ENCODE results near the gene GUCA2A.
"Not testable (repeated sequence)": the region's sequence is repeated elsewhere in the genome, so short reads cannot be mapped to it uniquely, and the experiment has no call there.

The GUCA2A gene, protein sequence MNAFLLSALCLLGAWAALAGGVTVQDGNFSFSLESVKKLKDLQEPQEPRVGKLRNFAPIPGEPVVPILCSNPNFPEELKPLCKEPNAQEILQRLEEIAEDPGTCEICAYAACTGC

DNA sequence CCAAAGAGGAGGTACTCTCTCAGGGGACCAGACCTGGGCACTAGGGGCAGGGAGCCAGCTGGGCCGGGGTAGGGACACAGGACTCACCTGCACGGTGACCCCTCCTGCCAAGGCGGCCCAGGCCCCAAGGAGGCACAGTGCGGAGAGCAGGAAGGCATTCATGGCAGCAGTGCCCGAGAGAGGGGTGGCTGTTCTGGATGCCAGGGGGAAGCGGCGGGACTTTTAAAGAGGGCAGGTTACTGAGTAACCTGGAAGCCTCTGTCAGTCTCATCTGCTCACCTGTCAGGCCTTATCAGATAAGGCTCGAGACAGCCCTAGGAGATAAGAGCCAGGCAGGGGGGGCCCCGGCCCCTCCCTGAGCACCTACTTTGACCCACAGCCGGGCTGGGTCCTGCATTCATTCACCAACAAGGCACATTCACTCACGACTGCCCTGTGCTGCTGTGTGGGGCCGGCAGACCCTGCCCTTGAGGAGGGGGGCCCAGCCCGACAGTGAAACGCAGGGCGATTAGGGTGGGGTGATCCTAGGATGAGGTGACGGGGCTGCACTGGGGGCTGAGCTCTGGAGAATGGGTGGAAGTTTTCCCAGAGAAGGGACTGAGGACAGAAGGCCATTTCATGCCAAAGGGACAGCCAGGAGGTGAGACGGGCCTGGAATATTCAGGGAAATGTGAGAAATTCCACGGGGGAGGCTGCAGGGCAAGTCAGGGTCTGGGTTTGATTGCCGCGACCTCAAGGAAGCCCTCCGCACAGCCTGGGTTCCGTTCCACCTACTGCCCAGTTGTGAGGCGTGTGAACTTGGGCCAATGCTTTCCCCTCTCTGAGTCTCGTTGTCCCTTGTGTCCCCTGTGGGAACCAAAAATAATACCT lies at the start of gene GUCA2A:
TSS of gene GUCA2A (minus strand) at position 195 of the 870 bp plus-strand sequence. CDS start at position 162, 33 bp downstream.
- DNase-seq (ENCODE audit: low read depth in 3 of 3, low spot score in 1 of 3), result no peak

DNA sequence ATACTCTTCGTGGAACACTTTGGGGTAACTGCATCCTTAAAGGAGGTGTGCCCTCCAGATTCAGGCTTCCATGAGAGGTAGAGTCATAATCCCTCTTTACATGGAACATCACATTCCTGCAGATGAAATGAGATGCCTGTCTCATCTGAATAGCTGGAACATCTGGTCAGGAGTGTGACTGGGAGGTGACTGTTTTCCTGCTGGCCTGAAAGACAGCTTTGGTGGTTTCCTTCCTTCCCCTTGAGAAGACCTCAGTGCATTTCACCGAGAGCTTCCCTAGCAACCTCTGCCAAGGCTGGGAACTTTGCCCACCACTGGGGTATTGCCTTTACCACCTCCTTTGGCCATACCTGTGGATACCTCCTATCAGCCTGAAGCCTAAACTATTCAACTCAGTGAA lies 46.7 kb upstream of the GUCA2A start:
- no peak for DNase-seq (ENCODE audit: low read depth in 3 of 3, low spot score in 1 of 3)

DNA sequence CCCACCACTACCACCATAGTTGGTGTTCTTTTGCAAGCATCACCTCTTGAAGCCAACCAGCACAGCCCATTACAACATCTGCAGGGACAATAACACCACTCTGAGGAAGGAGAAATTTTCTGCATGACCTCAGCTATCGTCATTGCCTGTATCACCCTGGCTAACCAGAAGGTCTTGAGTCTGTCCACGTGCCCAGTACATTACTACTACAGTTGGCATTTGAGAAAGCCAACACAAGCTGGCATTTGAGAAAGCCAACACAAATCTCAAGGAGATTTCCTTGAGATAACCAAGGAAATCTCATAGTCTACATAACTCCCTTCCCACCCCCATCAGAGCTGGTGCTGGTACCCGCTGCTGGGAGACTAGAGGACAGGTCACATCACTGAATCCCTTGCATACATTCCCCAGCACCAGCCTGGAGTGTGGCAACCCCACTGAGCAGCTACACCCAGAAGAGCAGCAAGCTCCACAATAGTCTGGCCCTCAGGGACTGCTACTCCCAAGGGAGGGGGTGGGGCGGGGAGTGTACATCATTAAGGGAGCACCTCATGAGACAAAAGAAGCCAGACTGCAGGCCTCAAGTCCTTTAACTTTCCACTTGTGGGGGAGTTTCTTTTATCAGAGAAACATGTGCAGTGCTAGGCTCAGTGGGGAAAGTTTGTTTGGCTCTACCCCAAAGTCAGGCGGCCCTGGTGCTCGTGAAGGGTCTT lies 46.0 kb upstream of the GUCA2A start:
- no peak for DNase-seq (ENCODE audit: low read depth in 3 of 3, low spot score in 1 of 3)

DNA sequence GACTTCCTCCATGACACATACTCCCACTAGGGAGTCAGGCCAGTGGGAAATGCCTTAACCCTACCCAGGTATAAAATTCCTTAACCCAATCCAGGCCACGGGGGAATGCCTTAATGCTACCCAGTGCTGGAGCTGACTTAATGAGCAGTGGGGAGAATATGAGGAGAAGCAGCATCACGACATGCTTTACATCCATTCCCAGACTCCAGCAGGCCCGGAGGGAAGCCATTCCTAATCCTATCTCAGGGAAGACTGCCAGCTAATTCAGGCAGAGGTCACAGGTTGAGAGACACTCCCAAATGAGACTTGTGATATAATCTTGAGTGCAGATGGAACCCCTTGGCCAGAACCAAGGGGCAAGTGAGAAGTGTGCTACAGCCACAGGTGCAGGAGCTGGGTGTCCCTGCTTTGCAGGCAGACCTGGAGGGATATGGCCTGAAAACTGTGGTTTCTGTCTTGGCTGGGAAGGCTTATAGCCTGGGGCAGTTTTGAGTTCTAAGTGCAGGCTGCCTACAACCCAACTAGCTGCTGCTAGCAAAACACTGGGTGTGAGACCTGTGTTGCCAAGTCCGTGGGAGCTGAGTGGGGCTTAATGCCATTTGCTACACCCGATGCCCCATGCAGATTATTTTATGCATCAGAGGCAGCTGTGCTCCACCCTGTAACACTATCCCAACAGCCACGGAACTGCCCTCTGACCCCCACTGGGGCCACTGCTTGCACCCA lies 45.1 kb upstream of the GUCA2A start:
- DNase-seq (ENCODE audit: low read depth in 3 of 3, low spot score in 1 of 3), result no peak

DNA sequence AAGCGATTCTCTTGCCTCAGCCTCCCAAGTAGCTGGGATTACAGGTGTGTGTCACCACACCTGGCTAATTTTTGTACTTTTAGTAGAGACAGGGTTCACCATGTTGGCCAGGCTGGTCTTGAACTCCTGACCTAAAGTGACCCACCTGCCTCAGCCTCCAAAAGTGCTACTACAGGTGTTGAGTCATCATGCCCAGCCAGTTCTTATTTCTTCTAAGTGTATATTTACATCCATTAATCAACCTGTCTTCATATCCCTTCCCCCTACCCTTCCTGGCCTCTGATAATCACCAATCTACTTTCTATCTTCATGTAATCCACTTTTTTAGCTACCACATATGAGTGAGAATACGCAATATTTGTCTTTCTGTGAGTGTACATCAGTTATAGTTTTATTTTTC lies 42.4 kb upstream of the GUCA2A start:
- DNase-seq (ENCODE audit: low read depth in 3 of 3, low spot score in 1 of 3), result not testable (repeated sequence)

DNA sequence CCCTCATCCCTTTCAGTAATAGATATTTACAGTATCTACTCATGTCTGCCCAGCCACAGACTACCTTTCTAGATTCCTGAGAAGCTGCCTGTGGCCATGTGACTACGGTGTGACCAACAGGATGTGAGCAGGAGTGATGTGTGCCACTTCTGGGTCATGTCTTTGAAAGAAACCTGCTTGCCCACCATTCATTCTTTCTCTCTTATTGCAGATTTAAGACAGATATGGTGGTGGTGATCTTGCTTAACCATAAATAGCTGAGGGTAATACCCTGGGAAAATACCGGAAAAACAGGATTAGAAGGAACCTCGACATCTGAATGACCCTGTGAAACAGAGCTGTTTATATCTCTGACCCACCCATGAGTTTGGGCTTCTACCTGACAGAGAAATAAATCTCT lies 41.6 kb upstream of the GUCA2A start:
- DNase-seq (ENCODE audit: low read depth in 3 of 3, low spot score in 1 of 3), result no peak

DNA sequence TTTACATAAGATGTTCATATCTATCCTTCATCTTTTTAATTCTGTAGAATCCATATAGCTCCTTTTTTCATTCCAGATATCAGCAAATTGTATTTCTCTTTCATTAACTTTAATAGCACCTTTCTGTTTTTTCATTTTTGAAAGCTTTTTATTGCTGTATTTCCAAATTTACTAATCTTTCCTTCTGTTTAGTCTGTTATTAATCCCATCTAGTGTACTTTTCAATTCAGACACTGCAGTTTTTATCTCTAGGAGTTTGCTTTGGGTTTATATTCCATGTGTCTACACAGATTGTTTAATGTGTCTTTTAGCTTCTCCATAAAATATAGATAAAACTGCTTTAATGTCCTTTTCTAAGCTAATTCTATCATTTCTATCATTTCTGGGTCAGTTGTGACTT lies 37.4 kb upstream of the GUCA2A start:
- DNase-seq (ENCODE audit: low read depth in 3 of 3, low spot score in 1 of 3), result no peak

DNA sequence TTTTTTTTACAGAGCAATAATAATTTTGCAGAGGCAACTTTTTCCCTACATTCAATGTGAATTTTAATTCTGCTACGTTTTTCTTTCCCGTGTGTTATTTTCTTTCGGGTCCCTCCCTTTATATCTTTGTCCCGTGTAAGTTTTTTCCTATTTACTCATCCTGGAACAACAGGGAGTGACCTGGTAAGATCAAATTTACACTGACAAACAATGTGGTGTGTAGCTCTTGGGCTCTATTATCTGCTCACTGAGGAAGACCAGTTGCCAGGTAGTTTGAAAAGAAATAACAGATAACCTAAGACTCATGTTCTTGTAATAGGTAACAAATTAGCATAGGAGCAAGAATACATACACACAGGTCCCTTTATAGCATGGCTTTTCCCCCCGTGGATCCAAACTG lies 33.7 kb upstream of the GUCA2A start:
- DNase-seq (ENCODE audit: low read depth in 3 of 3, low spot score in 1 of 3), result no peak

DNA sequence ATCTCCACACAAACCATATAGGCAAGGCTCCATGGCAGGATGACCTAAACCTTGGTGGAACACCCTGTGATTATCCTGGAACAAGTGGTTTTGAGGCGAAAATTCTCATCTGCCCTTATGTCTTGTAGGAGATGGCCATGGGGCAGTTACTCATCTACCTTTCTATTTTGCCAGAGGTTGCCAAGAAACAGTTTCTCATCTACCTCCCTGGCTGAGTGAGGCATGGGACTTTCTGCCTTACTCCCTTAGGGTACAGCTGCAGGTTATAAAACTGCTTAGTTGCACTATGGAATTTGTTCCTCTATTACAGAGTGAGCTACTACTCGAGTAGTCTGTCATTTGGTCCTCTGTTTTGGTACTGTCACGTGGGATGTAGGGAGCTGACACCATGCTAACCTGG lies 31.3 kb upstream of the GUCA2A start:
- DNase-seq (ENCODE audit: low read depth in 3 of 3, low spot score in 1 of 3), result no peak

DNA sequence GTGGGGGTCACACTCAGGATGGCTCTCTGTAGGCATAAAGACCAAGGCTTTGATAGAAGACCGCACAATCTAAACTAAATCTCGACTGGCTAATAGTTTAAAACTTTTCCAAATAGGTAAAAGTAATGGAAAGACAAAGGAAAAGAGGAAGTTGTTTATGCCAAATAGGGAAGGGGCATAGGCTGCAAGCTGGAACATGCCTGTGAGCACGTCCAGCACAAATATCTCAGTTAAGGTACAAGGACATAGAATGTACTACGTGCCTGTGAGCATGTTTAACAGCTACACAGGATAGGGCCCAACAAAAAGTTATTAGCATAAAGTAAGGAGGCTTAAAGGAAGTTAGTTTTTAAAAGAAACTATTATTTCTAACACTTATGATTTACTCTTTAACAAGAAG lies 27.6 kb upstream of the GUCA2A start:
- no peak for DNase-seq (ENCODE audit: low read depth in 3 of 3, low spot score in 1 of 3)

DNA sequence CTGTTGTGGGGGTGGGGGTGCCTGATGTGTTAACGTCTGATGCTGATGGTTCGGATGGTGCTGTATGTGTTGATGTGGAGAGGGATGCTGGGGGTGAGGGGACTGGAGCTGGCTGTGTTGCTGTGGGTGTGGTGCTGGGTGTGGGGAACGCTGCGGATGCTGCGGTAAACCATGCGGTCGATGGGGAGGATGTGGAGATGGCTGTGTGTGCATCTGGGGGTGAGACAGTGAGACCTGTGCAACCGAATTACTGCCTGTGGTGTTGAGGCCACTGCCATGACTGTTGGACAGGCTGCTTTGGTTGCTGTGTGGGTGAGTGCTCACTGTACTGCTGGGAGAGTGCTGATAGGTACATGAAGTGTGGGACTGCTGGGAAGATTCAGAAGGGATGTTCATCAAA lies 26.8 kb upstream of the GUCA2A start:
- no peak for DNase-seq (ENCODE audit: low read depth in 3 of 3, low spot score in 1 of 3)

DNA sequence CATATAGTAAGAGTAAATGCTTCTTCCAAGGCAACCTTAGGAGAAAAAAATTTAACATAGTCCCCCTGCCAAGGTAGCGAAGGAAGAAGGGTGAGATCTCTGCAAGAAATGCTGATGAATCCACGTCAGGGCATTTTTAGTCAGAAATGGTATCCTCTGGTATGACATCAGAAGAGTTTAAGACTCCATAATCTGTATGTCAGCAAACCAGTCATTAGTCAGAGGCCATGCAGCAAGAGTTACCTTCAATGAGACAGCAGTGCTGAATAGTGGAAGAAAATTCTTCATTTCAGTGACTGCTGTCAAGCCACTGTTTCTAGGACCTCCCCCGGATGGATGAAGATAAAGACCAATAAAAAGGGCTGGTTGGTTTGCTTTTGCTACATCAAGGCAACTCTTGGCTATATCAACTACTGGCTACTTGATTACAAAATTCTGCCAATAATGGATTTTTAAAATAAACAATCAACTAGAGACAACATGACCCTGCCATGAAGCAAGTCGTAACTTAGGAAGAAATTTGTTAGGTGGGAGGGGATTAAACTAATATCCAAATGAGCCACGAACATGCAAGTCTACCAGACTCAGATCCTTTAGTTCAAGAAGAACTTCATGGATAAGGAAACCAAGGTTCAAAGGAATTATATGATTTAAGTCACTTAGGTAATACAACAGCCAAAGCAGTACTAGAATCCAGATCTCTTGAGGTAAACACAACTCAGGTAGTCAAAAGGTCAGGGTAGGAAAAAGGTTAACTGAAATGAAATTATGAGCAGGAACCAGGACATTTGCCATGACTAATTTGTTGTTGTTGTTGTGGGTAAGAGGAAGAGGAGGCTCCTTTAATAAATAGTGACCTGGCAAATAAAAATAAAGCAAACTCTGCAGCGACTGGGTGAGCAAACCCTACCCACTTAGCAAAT lies 25.6 kb upstream of the GUCA2A start:
- DNase-seq (ENCODE audit: low read depth in 3 of 3, low spot score in 1 of 3), result no peak

DNA sequence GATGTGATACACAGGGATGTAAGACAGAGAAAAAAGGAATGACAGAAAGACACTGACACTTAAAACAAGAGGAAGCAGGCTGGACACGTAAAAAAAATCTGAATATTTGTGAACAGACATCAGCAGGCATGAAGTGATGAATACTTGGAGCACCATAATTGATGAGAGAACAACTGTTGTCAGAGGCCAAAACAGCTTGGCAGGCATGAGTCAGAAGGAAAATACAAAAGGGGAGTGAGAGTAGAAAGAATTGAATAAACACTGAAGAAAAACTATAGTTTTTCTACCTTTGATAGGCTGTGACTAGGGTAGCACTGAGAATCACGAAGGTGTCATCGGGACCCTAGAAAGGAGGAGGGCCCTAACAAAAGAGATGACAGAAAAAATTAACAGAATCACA lies 21.6 kb upstream of the GUCA2A start:
- DNase-seq (ENCODE audit: low read depth in 3 of 3, low spot score in 1 of 3), result no peak

DNA sequence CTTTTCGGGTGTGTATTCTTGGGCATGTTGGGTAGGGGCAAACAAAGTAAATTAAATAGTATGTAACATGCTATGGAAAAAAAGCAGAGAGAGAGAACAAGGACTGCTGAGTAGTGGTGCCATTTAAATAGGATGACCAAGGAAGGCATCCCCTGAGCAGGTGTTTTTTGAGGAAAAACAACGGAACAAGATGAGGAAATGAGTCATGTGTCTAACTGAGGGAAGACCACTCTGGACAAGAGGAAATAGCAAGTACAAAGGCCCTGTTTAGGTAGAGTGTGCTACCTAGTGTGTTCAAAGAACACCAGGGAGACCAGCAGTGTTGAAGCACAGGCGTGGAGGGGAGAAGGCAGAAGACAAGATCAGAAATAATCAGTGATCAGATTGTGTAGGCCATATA lies 20.1 kb upstream of the GUCA2A start:
- DNase-seq (ENCODE audit: low read depth in 3 of 3, low spot score in 1 of 3), result no peak

DNA sequence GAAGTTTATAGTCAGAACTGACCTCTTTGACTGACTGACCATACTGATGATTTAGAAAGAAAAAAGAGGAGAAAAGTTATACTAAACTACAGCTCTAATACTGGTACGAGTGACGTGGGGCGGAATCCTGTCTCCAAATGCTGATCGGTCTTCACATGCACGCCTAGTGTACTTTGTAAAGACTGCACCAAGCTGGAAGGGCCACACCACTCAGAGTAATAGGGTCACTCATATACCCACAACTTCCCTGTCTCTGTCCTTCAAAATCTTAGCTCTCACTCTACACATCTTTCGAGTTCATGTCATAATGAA lies 19.4 kb upstream of the GUCA2A start:
- no peak for DNase-seq (ENCODE audit: low read depth in 3 of 3, low spot score in 1 of 3)

DNA sequence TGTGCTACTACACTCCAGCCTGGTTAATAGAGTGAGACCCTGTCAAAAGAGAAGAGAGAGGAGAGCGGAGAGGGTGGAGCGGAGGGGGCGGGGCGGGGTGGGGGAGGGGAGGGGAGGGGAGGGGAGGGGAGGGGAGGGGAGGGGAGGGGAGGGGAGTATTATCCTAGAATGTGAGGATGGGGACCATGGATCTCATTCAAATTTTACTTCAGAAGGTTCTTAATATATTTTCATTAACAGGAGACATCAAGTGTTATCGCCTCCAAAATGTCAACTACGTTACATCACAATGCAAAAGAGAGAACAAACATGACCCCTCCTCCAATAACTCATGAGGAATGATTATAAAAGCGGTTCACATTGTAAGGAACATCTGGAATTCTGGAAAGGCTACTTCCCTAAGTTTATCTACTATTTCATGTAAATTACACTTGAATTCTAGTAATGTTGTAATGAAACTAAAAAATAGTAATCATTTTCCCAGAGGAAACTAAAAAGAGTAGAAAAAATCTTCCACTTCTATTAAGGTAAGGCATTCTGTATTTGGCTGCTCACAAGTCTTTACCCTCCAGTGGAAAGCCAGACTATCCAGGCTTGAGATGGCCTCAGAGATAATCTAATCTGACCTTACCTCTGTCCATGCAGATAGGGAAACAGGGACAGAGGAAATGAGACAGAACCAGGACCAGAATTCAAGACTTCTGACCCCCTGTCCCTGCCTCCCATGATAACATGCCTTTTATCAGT lies 18.8 kb upstream of the GUCA2A start:
- no peak for DNase-seq (ENCODE audit: low read depth in 3 of 3, low spot score in 1 of 3)

DNA sequence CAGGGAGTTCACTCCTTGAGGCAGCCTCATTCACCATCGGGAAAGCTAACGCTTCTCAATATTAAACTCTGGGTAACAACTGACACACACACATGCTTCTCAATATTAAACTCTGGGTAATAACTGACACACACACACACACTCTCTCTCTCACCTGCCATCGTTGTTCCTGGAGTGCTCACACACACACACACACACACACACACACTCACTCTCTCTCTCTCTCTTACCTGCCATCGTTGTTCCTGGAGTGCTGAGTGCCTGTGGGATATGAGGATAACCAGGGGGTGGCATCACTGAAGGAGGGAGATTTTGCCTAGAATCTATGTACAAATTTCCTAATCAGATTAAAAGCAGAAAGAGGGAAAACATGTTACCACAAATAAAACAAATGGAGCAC lies 17.1 kb upstream of the GUCA2A start:
- no peak for DNase-seq (ENCODE audit: low read depth in 3 of 3, low spot score in 1 of 3)

DNA sequence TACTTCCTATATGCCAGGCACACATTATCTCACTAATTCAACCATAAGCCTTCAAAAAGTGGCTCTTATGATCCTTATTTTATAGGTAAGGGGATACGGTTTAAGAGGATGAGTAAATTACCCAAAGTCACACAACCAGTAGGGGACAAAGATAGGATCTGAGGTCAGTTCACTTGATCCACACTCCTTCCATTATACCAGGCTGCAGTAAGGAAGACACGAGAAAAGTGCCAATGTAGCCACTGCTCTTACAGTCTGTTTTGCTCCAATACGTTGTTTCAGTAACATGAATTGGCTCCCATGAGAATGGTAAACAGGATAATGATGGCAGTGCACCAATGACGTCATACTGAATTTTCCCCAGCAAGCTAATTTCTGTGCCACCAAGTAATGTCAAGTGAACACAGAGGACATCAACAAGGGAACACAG lies 15.4 kb upstream of the GUCA2A start:
- DNase-seq (ENCODE audit: low read depth in 3 of 3, low spot score in 1 of 3), result no peak

DNA sequence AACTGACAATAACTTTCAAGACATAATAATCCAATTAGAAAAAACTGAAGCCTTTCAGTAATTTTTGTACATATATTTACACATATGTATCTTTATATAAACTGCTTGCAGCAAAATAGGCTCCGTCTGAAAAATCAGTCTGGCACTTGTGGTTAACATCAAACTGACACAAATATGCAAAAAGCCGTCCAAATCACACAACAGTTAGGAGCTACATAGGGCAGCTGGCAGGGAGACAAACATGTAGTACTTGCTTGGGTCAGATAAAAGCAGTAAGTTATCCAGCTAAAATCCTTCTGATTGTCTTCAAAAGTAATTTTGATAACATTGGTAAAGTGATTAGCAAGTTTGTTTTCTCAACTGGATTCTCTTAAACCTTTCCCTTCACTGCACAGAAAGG lies 14.7 kb upstream of the GUCA2A start:
- no peak for DNase-seq (ENCODE audit: low read depth in 3 of 3, low spot score in 1 of 3)

DNA sequence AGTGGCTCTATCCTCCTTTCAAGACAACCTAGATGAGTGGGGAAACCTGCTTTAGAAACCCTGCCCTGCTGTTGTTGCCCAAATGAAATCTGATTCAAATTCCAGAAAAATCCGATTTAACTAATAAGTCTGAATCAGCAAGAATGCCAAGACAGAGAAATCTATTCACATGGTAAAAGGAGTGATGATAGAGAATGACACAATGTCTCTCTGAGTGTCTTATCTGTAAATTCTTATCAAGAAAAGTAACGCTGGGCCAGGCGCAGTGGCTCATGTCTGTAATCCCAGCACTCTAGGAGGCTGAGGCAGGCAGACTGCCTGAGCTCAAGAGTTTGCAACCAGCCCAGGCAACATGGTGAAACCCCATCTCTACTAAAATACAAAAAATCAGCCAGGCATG lies 13.7 kb upstream of the GUCA2A start:
- no peak for DNase-seq (ENCODE audit: low read depth in 3 of 3, low spot score in 1 of 3)
